Keratinocyte (primary cell): ENCODE data around the gene METTL22. TPM values are rescaled to one million over a fixed set of nuclear protein-coding genes. Genes with fewer than 3 reads are reported as not detected.

Experiments
- DNase-seq: peaks from one replicate; pipeline ENCODE4 v3.0.0-alpha.2; 2011; ENCODE audit warnings: low read depth, missing footprints, low spot score
- FAIRE-seq: peaks from 2 replicates; lab custom pipeline; 2011; peaks lifted over from hg19 to GRCh38; lab: Jason Lieb, UNC
- H2AFZ ChIP-seq: 2 replicates; pipeline ENCODE4 v1.6.0; 2012; ENCODE audit warnings: low read length, control low read depth, inconsistent platforms; ENCODE audit not compliant: control insufficient read depth
- H3K27ac ChIP-seq: 2 replicates; pipeline ENCODE4 v1.5.1; 2011; ENCODE audit warnings: low read length; ENCODE audit not compliant: control insufficient read depth, insufficient read depth
- H3K27me3 ChIP-seq: 3 replicates; pipeline ENCODE4 v1.6.0; 2011; ENCODE audit warnings: low read length; ENCODE audit not compliant: control insufficient read depth, insufficient read depth; ENCODE audit errors: extremely low read depth
- H3K36me3 ChIP-seq, 2 experiments: 2 replicates in 1 of 2; 3 replicates in 1 of 2; pipeline ENCODE4 v1.5.1; 2011; ENCODE audit warnings: low read length in 2 of 2, mild to moderate bottlenecking in 1 of 2; ENCODE audit not compliant: control insufficient read depth in 2 of 2, insufficient read depth in 2 of 2; ENCODE audit errors: extremely low read depth in 1 of 2
- H3K4me1 ChIP-seq: 3 replicates; pipeline ENCODE4 v1.5.1; 2011; ENCODE audit warnings: low read length; ENCODE audit not compliant: control insufficient read depth, insufficient read depth; ENCODE audit errors: extremely low read depth
- H3K4me2 ChIP-seq: 3 replicates; pipeline ENCODE4 v1.6.0; 2011; ENCODE audit warnings: low read depth, low read length; ENCODE audit not compliant: control insufficient read depth, insufficient read depth; ENCODE audit errors: extremely low read depth
- H3K4me3 ChIP-seq, 3 experiments: fragments of 200-600 bp in 1 of 3; sonication (generic) in 1 of 3; 2 replicates in 2 of 3; 3 replicates in 1 of 3; pipeline ENCODE4 v1.5.1; 2011 to 2016; ENCODE audit warnings: low read length in 3 of 3, mild to moderate bottlenecking in 3 of 3, control low read depth in 2 of 3, inconsistent platforms in 1 of 3, low read depth in 1 of 3, mixed read lengths in 1 of 3, mixed run types in 1 of 3, moderate library complexity in 1 of 3; ENCODE audit not compliant: control insufficient read depth in 2 of 3, insufficient read depth in 2 of 3; ENCODE audit errors: extremely low read depth in 1 of 3
- H3K79me2 ChIP-seq: 2 replicates; pipeline ENCODE4 v1.6.0; 2012; ENCODE audit warnings: low read length; ENCODE audit not compliant: control insufficient read depth, insufficient read depth
- H3K9ac ChIP-seq: 3 replicates; pipeline ENCODE4 v1.6.0; 2011; ENCODE audit warnings: low read length; ENCODE audit not compliant: control insufficient read depth, insufficient read depth; ENCODE audit errors: extremely low read depth
- H3K9me1 ChIP-seq: 3 replicates; pipeline ENCODE4 v1.6.0; 2011; ENCODE audit warnings: low read length; ENCODE audit not compliant: control insufficient read depth, insufficient read depth; ENCODE audit errors: extremely low read depth
- H3K9me3 ChIP-seq: 2 replicates; pipeline ENCODE4 v1.5.1; 2012; ENCODE audit warnings: low read depth, low read length; ENCODE audit not compliant: control insufficient read depth
- H4K20me1 ChIP-seq: 3 replicates; pipeline ENCODE4 v1.6.0; 2011; ENCODE audit warnings: low read length; ENCODE audit not compliant: control insufficient read depth, insufficient read depth; ENCODE audit errors: extremely low read depth
- CTCF ChIP-seq, 3 experiments: IDR thresholded peaks in 1 of 3; conservative IDR thresholded peaks in 1 of 3; optimal IDR thresholded peaks in 1 of 3; 2 replicates in 2 of 3; 3 replicates in 1 of 3; pipeline versions ENCODE3 to v1.5.1; 2011; ENCODE audit warnings: low read length in 3 of 3, mild to moderate bottlenecking in 3 of 3, moderate library complexity in 2 of 3, control low read depth in 1 of 3, inconsistent platforms in 1 of 3; ENCODE audit not compliant: insufficient read depth in 2 of 3; ENCODE audit errors: extremely low read depth in 1 of 3
- EZH2 ChIP-seq: IDR thresholded peaks from one replicate; pipeline ENCODE4 v1.6.1; 2012; ENCODE audit warnings: inconsistent platforms, mild to moderate bottlenecking, low read length, moderate library complexity
- dilution Hi-C: fragments of 300-500 bp; cut with MboI; formaldehyde crosslinking; loops from one replicate; pipeline ENCODE4 v1.7.0; 2020; ENCODE audit warnings: low sequenced_read_pairs; ENCODE audit not compliant: extremely low pct_ligation_motif_present
- polyA plus RNA-seq, 5 experiments: library from polyadenylated mRNA; depleted of rRNA in 3 of 5; stranded (reverse) in 3 of 5; stranded (forward) in 1 of 5; unstranded in 1 of 5; fragments of >200 nt; gene quantifications; 1 replicate in 1 of 5; 2 replicates in 3 of 5; 3 replicates in 1 of 5; pipeline versions ENCODE4 v1.2.1 to v1.2.3, GENCODE V29; 2011 to 2012; ENCODE audit warnings: missing spikeins in 2 of 5, low read depth in 1 of 5, low replicate concordance in 1 of 5

Gene METTL22
- polyA plus RNA-seq, 1 donor (not counting 4 experiments of a cell fraction or from before 2014, with no cell fraction given) = 31.1 TPM

GRCh38 chr16:8576141-8577004 lies 45.1 kb upstream of the METTL22 start:
- Histone ChIP-seq H3K27ac (no peak overlapping the region), H3K4me3 (no peak overlapping the region), H2AFZ (no peak overlapping the region), H3K9me1 (no peaks in the 10 kb centered on the region), H3K9me3 (no peaks in the 10 kb centered on the region), H3K9ac (no peak overlapping the region), H3K79me2 (no peaks in the 10 kb centered on the region), H3K36me3 (no peaks in the 10 kb centered on the region), H3K4me1 (no peaks in the 10 kb centered on the region), H3K27me3 (peaks cover 5% of the 10 kb centered on the region), H3K4me2 (no peak overlapping the region), H4K20me1 (no peaks in the 10 kb centered on the region)
- DNase-seq (no peak), FAIRE-seq (no peak)
- no peak for TF ChIP-seq EZH2
- TF ChIP-seq CTCF (optimal IDR thresholded peaks at IDR 0.05 in 1 of 3, IDR thresholded peaks at IDR 0.05 in 1 of 3, conservative IDR thresholded peaks at IDR 0.05 in 1 of 3; ENCODE audit: extremely low read depth in 1 of 3, insufficient read depth in 2 of 3, low read length in 3 of 3) = no peak
- dilution Hi-C loops = no loop called here

- DNase-seq (no peak), FAIRE-seq (no peak)
- H2AFZ ChIP-seq = no peak overlapping the region
- H3K9me1 ChIP-seq = no peaks in the 10 kb centered on the region
- no peaks in the 10 kb centered on the region for H3K4me1 ChIP-seq
- H4K20me1 ChIP-seq = no peaks in the 10 kb centered on the region
- dilution Hi-C loops = no loop called here
- no peak overlapping the region for H3K4me3 ChIP-seq
- no peak overlapping the region for H3K4me2 ChIP-seq
- no peaks in the 10 kb centered on the region for H3K27me3 ChIP-seq
- no peaks in the 10 kb centered on the region for H3K79me2 ChIP-seq
- no peak overlapping the region for H3K27ac ChIP-seq
- no peaks in the 10 kb centered on the region for H3K36me3 ChIP-seq
- no peak for TF ChIP-seq CTCF (optimal IDR thresholded peaks at IDR 0.05 in 1 of 3, IDR thresholded peaks at IDR 0.05 in 1 of 3, conservative IDR thresholded peaks at IDR 0.05 in 1 of 3; ENCODE audit: extremely low read depth in 1 of 3, insufficient read depth in 2 of 3, low read length in 3 of 3)
- no peak for TF ChIP-seq EZH2
- no peaks in the 10 kb centered on the region for H3K9me3 ChIP-seq
- H3K9ac ChIP-seq = no peak overlapping the region
Observed at GRCh38 chr16:8577678-8578304, 43.7 kb upstream of the METTL22 start.
